K562 (cell line): ENCODE measurements around the gene MECP2. TPM values are rescaled to one million over a fixed set of nuclear protein-coding genes. Genes with fewer than 3 reads are reported as not detected.

Experiments used
- E2F4 ChIP-seq: sonication (generic); formaldehyde crosslinking; IDR thresholded peaks from 2 replicates; pipeline ENCODE4 v1.8.0; 2022; ENCODE audit warnings: mild to moderate bottlenecking, low read depth, missing genetic modification reagents
- ESRRA ChIP-seq: fragments of 450-650 bp; IDR thresholded peaks from 2 replicates; pipeline ENCODE4 v1.6.1; 2014; ENCODE audit warnings: low read depth, mild to moderate bottlenecking, moderate library complexity, borderline replicate concordance
- EWSR1 ChIP-seq: fragments of 450-650 bp; IDR thresholded peaks from 2 replicates; pipeline ENCODE4 v1.6.1; 2018; ENCODE audit warnings: borderline replicate concordance, mild to moderate bottlenecking, low read depth, moderate library complexity; ENCODE audit not compliant: partially characterized antibody
- KDM1A ChIP-seq, 2 experiments: fragments of 450-650 bp; IDR thresholded peaks; 2 replicates each; pipeline ENCODE4 v1.6.1; 2016; ENCODE audit warnings: mild to moderate bottlenecking in 2 of 2
- MTA2 ChIP-seq: fragments of 450-650 bp; IDR thresholded peaks from 2 replicates; pipeline ENCODE4 v1.6.1; 2016; ENCODE audit warnings: low read depth
- RBFOX2 ChIP-seq: fragments of 200-400 bp; formaldehyde crosslinking; IDR thresholded peaks from 2 replicates; pipeline ENCODE4 v1.6.1; 2017; ENCODE audit warnings: low read depth, mild to moderate bottlenecking, low read length, moderate library complexity
- SMARCA5 ChIP-seq: fragments of 450-650 bp; IDR thresholded peaks from 2 replicates; pipeline ENCODE4 v1.6.1; 2016
- STAT5B ChIP-seq: fragments of 250-450 bp; sonication (Bioruptor Pico); IDR thresholded peaks from 2 replicates; pipeline ENCODE4 v1.8.0; 2021; ENCODE audit warnings: mild to moderate bottlenecking, inconsistent platforms
- TARDBP ChIP-seq: fragments of 450-650 bp; IDR thresholded peaks from 2 replicates; pipeline ENCODE4 v1.6.1; 2016
- TEAD4 ChIP-seq, 2 experiments: sonication (generic) in 1 of 2; formaldehyde crosslinking in 1 of 2; IDR thresholded peaks; 2 replicates each; pipeline versions ENCODE4 v1.6.1 to v1.8.0; 2012 to 2022; ENCODE audit warnings: borderline replicate concordance in 1 of 2, inconsistent platforms in 1 of 2, low read length in 1 of 2, mild to moderate bottlenecking in 1 of 2, missing genetic modification reagents in 1 of 2
- WHSC1 ChIP-seq: IDR thresholded peaks from one replicate; pipeline ENCODE4 v1.6.1; 2012; ENCODE audit warnings: low read length, control low read depth, inconsistent platforms
- ZC3H4 ChIP-seq: sonication (generic); formaldehyde crosslinking; IDR thresholded peaks from 2 replicates; pipeline ENCODE4 v1.9.0; 2021; ENCODE audit warnings: missing genetic modification reagents, borderline replicate concordance
- ZNF398 ChIP-seq: fragments of 250-450 bp; sonication (Bioruptor Pico); IDR thresholded peaks from 2 replicates; pipeline ENCODE4 v1.8.0; 2021; ENCODE audit warnings: moderate library complexity, mild to moderate bottlenecking, inconsistent platforms
- ZNF584 ChIP-seq: fragments of 200-800 bp; sonication (Bioruptor generic); IDR thresholded peaks from 2 replicates; pipeline ENCODE4 v1.6.1; 2016; ENCODE audit warnings: low read depth, mild to moderate bottlenecking, missing genetic modification characterization, missing compliant biosample characterization
- ZNF717 ChIP-seq: fragments of 250-450 bp; sonication (Bioruptor Pico); IDR thresholded peaks from 2 replicates; pipeline ENCODE4 v1.5.0; 2021
- ZNF76 ChIP-seq: fragments of 250-450 bp; sonication (Bioruptor Pico); IDR thresholded peaks from 2 replicates; pipeline ENCODE4 v1.4.0; 2020; ENCODE audit warnings: mild to moderate bottlenecking, moderate library complexity, borderline replicate concordance
- ZNF766 ChIP-seq: fragments of 200-800 bp; sonication (Bioruptor generic); conservative IDR thresholded peaks from 2 replicates; pipeline ENCODE4 v1.6.1; 2016; ENCODE audit warnings: missing genetic modification characterization, missing compliant biosample characterization
- polyA plus RNA-seq, 8 experiments: library from polyadenylated mRNA; depleted of rRNA in 4 of 8; stranded (reverse) in 5 of 8; unstranded in 3 of 8; fragments of >200 nt; fragmentation: Nextera tagmentation in 2 of 8; fragmentation: Illumina TruSeq in 1 of 8; extraction: Ambion mirVana in 2 of 8; extraction: Trizol in 1 of 8; gene quantifications; 2 replicates each; pipeline versions ENCODE4 v1.2.1 to v1.2.3, GENCODE V29; 2011 to 2014; ENCODE audit warnings: inconsistent platforms in 1 of 8, missing spikeins in 1 of 8
- total RNA-seq, 7 experiments: library from RNA; depleted of rRNA in 6 of 7; stranded (reverse); fragments of >200 nt in 6 of 7; fragmentation: Illumina TruSeq in 2 of 7; extraction: Trizol in 2 of 7; gene quantifications; 2 replicates each; pipeline versions ENCODE4 v1.2.1 to v1.2.3, GENCODE V29; 2011 to 2021; ENCODE audit warnings: low replicate concordance in 1 of 7
- TF ChIP-seq, protein P1 (sequence below), 2 experiments: IDR thresholded peaks; 2 replicates each; pipeline ENCODE4 v1.6.1; 2012; ENCODE audit warnings: improper control_type of control experiment in 2 of 2, low read depth in 2 of 2, low read length in 2 of 2, borderline replicate concordance in 1 of 2

The MECP2 gene
- total and polyA plus RNA-seq, 9 of the 15 experiments (the other 6 are each of a cell fraction or from before 2014, with no cell fraction given), result 2.1 to 50.9 (median 30.5) TPM

GRCh38 chrX:154123241-154124219 lies 26.0 kb upstream of the MECP2 start (continued):
- no peak for TF ChIP-seq E2F4 (CRISPR knock-in tag)
- TF ChIP-seq KDM1A (IDR thresholded peaks at IDR 0.05), result peak; percentile 79 to 80
- peak; percentile 71 for TF ChIP-seq ZNF766 (CRISPR knock-in tag)
- peak; percentile 94 for TF ChIP-seq TEAD4 (IDR thresholded peaks at IDR 0.05; ENCODE audit: low read length)
- no peak for TF ChIP-seq TEAD4 (CRISPR knock-in tag; IDR thresholded peaks at IDR 0.05; ENCODE audit: borderline replicate concordance)
- TF ChIP-seq, protein P1, sequence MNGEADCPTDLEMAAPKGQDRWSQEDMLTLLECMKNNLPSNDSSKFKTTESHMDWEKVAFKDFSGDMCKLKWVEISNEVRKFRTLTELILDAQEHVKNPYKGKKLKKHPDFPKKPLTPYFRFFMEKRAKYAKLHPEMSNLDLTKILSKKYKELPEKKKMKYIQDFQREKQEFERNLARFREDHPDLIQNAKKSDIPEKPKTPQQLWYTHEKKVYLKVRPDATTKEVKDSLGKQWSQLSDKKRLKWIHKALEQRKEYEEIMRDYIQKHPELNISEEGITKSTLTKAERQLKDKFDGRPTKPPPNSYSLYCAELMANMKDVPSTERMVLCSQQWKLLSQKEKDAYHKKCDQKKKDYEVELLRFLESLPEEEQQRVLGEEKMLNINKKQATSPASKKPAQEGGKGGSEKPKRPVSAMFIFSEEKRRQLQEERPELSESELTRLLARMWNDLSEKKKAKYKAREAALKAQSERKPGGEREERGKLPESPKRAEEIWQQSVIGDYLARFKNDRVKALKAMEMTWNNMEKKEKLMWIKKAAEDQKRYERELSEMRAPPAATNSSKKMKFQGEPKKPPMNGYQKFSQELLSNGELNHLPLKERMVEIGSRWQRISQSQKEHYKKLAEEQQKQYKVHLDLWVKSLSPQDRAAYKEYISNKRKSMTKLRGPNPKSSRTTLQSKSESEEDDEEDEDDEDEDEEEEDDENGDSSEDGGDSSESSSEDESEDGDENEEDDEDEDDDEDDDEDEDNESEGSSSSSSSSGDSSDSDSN (IDR thresholded peaks at IDR 0.05; ENCODE audit: borderline replicate concordance in 1 of 2, low read depth in 2 of 2, low read length in 2 of 2), result peak in 1 of 2 experiments; percentile 57; a peak in 1 of 4 replicates
- peak; percentile 77; the same call in 1 of the 2 replicates for TF ChIP-seq TARDBP
- TF ChIP-seq ESRRA, result peak; percentile 78; the same call in 1 of the 2 replicates
- no peak for TF ChIP-seq ZNF76 (CRISPR knock-in tag)
- TF ChIP-seq EWSR1, result no peak
- no peak for TF ChIP-seq ZNF584 (CRISPR knock-in tag)
- TF ChIP-seq ZNF398 (CRISPR knock-in tag), result no peak
- no peak for TF ChIP-seq ZC3H4
- peak; percentile 50 for TF ChIP-seq RBFOX2
- peak; percentile 92 for TF ChIP-seq SMARCA5
- no peak for TF ChIP-seq ZNF717 (CRISPR knock-in tag)
- peak; percentile 86 for TF ChIP-seq MTA2
- TF ChIP-seq WHSC1, result no peak
- no peak for TF ChIP-seq STAT5B (CRISPR knock-in tag)
